ENCODE measurements around the gene NAPA. TPM values are rescaled to one million over a fixed set of nuclear protein-coding genes. Genes with fewer than 3 reads are reported as not detected.
A peak's percentile ranks its signal among the peaks of the same experiment; 100 is the strongest.

Gene NAPA
- total and polyA plus RNA-seq, 2 of the 13 experiments (the other 11 are each of a cell fraction or from before 2014, with no cell fraction given) = 32.6 to 65.9 TPM

DNA sequence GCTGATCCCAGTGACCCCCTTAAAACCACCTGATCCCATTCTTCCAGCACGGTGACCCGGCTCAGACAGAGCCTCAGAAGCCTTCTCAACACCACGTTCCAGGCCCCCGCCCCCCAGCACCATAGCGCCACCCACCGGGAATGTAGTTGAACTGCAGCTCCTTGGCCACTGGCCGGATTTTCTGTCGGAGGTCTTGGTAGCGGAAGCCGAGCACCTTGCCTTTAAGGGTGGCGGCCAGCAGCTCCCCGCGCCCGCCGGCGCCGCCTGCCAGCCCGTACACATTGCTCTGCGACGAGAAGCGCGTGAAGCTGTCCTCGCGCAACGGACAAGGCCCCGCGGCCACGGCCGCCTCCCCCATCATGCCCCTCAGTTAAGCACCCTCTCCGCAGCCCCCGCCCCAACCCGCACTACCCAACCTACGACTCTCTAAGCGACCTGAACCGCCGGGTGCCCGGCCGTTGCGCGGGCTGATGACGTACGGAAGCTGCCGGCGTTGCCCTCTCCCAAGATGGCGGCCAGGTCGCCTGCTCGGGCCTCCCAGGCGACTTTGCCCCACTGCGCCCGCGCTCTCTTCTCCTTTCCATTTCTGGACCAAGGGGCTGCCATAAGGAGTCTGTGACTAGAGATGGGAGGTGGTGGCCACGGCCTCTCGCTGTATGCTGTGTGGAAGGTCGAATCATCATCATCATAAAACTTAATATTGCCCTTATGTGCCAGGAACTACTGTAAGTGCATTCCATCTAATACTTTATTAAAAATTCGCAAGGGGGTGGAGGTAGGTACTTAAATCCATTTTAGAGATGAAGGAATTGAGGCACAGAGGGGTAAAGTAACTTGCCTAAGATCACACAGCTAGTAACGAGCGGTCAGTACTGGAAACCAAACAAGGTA, 30.8 kb downstream of the NAPA start, which contains the start of gene KPTN (continued):
- TF ChIP-seq, protein P1, sequence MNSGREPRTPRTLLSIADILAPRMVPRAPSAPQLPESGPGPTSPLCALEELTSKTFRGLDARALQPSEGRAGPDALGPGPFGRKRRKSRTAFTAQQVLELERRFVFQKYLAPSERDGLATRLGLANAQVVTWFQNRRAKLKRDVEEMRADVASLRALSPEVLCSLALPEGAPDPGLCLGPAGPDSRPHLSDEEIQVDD (CRISPR knock-in tag; IDR thresholded peaks at IDR 0.05; ENCODE audit: borderline replicate concordance) = no peak
- no peak for TF ChIP-seq HMG20B (CRISPR knock-in tag; conservative IDR thresholded peaks at IDR 0.05)
- no peak for TF ChIP-seq KLF16 (CRISPR knock-in tag; IDR thresholded peaks at IDR 0.05)
- TF ChIP-seq EHMT2 (IDR thresholded peaks at IDR 0.05; ENCODE audit: borderline replicate concordance, low read depth, low read length) = no peak
- TF ChIP-seq ZBTB20 (CRISPR knock-in tag; IDR thresholded peaks at IDR 0.05; ENCODE audit: borderline replicate concordance, low read depth) = 0 out of 2 replicates have a peak, but pooled peaks have one; percentile 46
- TF ChIP-seq, protein P2, sequence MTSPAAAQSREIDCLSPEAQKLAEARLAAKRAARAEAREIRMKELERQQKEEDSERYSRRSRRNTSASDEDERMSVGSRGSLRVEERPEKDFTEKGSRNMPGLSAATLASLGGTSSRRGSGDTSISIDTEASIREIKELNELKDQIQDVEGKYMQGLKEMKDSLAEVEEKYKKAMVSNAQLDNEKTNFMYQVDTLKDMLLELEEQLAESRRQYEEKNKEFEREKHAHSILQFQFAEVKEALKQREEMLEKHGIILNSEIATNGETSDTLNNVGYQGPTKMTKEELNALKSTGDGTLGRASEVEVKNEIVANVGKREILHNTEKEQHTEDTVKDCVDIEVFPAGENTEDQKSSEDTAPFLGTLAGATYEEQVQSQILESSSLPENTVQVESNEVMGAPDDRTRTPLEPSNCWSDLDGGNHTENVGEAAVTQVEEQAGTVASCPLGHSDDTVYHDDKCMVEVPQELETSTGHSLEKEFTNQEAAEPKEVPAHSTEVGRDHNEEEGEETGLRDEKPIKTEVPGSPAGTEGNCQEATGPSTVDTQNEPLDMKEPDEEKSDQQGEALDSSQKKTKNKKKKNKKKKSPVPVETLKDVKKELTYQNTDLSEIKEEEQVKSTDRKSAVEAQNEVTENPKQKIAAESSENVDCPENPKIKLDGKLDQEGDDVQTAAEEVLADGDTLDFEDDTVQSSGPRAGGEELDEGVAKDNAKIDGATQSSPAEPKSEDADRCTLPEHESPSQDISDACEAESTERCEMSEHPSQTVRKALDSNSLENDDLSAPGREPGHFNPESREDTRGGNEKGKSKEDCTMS (CRISPR knock-in tag; conservative IDR thresholded peaks at IDR 0.05) = no peak
- TF ChIP-seq ZNF431 (CRISPR knock-in tag; IDR thresholded peaks at IDR 0.05; ENCODE audit: borderline replicate concordance, low read depth) = 0 out of 2 replicates have a peak, but pooled peaks have one; percentile 23
- TF ChIP-seq ZZZ3 (CRISPR knock-in tag; IDR thresholded peaks at IDR 0.05; ENCODE audit: borderline replicate concordance) = no peak; the same call in 1 of the 2 replicates
- 0 out of 2 replicates have a peak, but pooled peaks have one; percentile 48 for TF ChIP-seq EEA1 (CRISPR knock-in tag; IDR thresholded peaks at IDR 0.05; ENCODE audit: borderline replicate concordance)
- peak; percentile 59; the same call in 1 of the 2 replicates for TF ChIP-seq MEIS2 (CRISPR knock-in tag; IDR thresholded peaks at IDR 0.05)
- TF ChIP-seq KLF11 (CRISPR knock-in tag; IDR thresholded peaks at IDR 0.05) = no peak
- TF ChIP-seq, protein P3, sequence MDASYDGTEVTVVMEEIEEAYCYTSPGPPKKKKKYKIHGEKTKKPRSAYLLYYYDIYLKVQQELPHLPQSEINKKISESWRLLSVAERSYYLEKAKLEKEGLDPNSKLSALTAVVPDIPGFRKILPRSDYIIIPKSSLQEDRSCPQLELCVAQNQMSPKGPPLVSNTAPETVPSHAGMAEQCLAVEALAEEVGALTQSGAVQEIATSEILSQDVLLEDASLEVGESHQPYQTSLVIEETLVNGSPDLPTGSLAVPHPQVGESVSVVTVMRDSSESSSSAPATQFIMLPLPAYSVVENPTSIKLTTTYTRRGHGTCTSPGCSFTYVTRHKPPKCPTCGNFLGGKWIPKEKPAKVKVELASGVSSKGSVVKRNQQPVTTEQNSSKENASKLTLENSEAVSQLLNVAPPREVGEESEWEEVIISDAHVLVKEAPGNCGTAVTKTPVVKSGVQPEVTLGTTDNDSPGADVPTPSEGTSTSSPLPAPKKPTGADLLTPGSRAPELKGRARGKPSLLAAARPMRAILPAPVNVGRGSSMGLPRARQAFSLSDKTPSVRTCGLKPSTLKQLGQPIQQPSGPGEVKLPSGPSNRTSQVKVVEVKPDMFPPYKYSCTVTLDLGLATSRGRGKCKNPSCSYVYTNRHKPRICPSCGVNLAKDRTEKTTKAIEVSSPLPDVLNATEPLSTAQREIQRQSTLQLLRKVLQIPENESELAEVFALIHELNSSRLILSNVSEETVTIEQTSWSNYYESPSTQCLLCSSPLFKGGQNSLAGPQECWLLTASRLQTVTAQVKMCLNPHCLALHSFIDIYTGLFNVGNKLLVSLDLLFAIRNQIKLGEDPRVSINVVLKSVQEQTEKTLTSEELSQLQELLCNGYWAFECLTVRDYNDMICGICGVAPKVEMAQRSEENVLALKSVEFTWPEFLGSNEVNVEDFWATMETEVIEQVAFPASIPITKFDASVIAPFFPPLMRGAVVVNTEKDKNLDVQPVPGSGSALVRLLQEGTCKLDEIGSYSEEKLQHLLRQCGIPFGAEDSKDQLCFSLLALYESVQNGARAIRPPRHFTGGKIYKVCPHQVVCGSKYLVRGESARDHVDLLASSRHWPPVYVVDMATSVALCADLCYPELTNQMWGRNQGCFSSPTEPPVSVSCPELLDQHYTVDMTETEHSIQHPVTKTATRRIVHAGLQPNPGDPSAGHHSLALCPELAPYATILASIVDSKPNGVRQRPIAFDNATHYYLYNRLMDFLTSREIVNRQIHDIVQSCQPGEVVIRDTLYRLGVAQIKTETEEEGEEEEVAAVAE (CRISPR knock-in tag; IDR thresholded peaks at IDR 0.05; ENCODE audit: borderline replicate concordance) = no peak
- TF ChIP-seq, protein P4, sequence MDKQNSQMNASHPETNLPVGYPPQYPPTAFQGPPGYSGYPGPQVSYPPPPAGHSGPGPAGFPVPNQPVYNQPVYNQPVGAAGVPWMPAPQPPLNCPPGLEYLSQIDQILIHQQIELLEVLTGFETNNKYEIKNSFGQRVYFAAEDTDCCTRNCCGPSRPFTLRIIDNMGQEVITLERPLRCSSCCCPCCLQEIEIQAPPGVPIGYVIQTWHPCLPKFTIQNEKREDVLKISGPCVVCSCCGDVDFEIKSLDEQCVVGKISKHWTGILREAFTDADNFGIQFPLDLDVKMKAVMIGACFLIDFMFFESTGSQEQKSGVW (CRISPR knock-in tag; IDR thresholded peaks at IDR 0.05; ENCODE audit: borderline replicate concordance) = no peak
- no peak for TF ChIP-seq PAX8 (CRISPR knock-in tag; IDR thresholded peaks at IDR 0.05; ENCODE audit: borderline replicate concordance)
